ES-I3 (cell line): ENCODE measurements around the gene SLC17A5.
"Not testable (repeated sequence)": the region's sequence is repeated elsewhere in the genome, so short reads cannot be mapped to it uniquely, and the experiment has no call there.

Experiments
- H3K36me3 ChIP-seq: 2 replicates; pipeline ENCODE4 v1.6.1; 2013; ENCODE audit warnings: mild to moderate bottlenecking, low read length, control low read depth, moderate library complexity; ENCODE audit not compliant: insufficient read depth
- H3K4me1 ChIP-seq: 2 replicates; pipeline ENCODE4 v1.6.1; 2013; ENCODE audit warnings: mild to moderate bottlenecking, control low read depth, low read length; ENCODE audit not compliant: insufficient read depth
- H3K9ac ChIP-seq: 2 replicates; pipeline ENCODE4 v1.6.1; 2013; ENCODE audit warnings: low read depth, mild to moderate bottlenecking, low read length, moderate library complexity
- H3K9me3 ChIP-seq: 2 replicates; pipeline ENCODE4 v1.6.1; 2013; ENCODE audit warnings: mild to moderate bottlenecking, low read length, moderate library complexity; ENCODE audit not compliant: control insufficient read depth, insufficient read depth

Gene SLC17A5

GRCh38 chr6:73579389-73579788 lies 74.4 kb downstream of the SLC17A5 start:
- Histone ChIP-seq H3K36me3 (no peaks in the 10 kb centered on the region), H3K9ac (peak overlapping the region; percentile 62; the same call in 1 of the 2 replicates), H3K4me1 (peaks cover 36% of the 10 kb centered on the region), H3K9me3 (peaks cover 3% of the 10 kb centered on the region)

GRCh38 chr6:73577676-73578075 lies 76.1 kb downstream of the SLC17A5 start:
- peaks cover 36% of the 10 kb centered on the region for H3K4me1 ChIP-seq
- H3K9me3 ChIP-seq, result peaks cover 3% of the 10 kb centered on the region
- H3K36me3 ChIP-seq, result no peaks in the 10 kb centered on the region
- H3K9ac ChIP-seq, result no peak overlapping the region; the same call in 1 of the 2 replicates

DNA sequence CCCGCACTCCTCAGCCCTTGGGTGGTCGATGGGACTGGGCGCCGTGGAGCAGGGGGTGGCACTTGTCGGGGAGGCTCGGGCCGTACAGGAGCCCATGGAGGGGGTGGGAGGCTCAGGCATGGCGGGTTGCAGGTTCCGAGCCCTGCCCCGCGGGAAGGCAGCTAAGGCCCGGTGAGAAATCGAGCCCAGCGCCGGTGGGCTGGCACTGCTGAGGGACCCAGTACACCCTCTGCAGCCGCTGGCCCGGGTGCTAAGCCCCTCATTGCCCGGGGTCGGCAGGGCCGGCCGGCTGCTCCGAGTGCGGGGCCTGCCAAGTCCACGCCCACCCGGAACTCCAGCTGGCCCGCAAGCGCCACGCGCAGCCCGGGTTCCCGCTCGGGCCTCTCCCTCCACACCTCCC lies 81.3 kb downstream of the SLC17A5 start:
- H3K9ac ChIP-seq, H3K9me3 ChIP-seq, H3K36me3 ChIP-seq: not testable (repeated sequence)
- peaks cover 11% of the 10 kb centered on the region; the same call in 1 of the 2 replicates for H3K4me1 ChIP-seq

GRCh38 chr6:73571218-73572181 lies 82.3 kb downstream of the SLC17A5 start:
- H3K36me3 ChIP-seq, H3K9me3 ChIP-seq, H3K9ac ChIP-seq: not testable (repeated sequence)
- peaks cover 21% of the 10 kb centered on the region for H3K4me1 ChIP-seq

DNA sequence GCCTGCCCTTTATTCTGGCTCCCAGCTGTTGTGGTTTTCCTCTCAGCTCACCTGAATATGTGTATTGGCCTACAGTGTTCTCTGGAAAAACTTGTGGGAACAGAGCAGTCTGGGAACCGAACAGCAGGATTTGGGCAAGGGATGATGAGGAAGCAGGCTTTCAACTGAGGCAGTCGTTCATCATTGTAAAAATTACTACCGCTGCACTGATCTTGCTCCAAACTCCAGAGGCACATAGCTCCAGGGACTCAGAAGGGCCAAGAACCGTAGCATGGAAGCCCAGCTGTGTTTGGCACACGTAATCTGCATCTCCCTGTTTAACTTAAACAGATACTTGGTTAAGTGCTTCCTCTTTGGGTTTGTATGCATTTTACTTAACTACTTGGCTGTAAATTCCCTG lies 84.7 kb downstream of the SLC17A5 start:
- no peaks in the 10 kb centered on the region; the same call in 1 of the 2 replicates for H3K9me3 ChIP-seq
- peaks cover 32% of the 10 kb centered on the region for H3K4me1 ChIP-seq
- no peaks in the 10 kb centered on the region for H3K36me3 ChIP-seq
- no peak overlapping the region for H3K9ac ChIP-seq

- H3K4me1 ChIP-seq, result peaks cover 32% of the 10 kb centered on the region
- H3K36me3 ChIP-seq, result no peaks in the 10 kb centered on the region
- no peaks in the 10 kb centered on the region; the same call in 1 of the 2 replicates for H3K9me3 ChIP-seq
- no peak overlapping the region for H3K9ac ChIP-seq
Measured at GRCh38 chr6:73566954-73567591, 86.7 kb downstream of the SLC17A5 start.

DNA sequence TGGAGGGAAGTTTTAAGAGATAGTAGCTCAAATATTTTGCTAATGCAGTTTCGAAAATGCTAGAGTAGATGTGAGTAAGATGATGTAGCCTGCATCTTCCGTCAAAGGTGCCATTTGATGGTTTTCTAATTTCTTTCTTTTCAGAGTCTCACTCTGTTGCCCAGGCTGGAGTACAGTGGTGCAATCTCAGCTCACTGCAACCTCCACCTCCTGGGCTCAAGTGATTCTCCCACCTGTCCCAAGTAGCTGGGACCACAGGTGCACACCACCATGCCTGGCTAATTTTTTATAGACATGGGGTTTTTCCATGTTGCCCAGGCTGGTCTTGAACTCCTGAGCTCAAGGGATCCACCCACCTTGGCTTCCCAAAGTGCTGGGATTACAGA lies 87.3 kb downstream of the SLC17A5 start:
- H3K36me3 ChIP-seq, H3K9ac ChIP-seq, H3K9me3 ChIP-seq: not testable (repeated sequence)
- peaks cover 32% of the 10 kb centered on the region for H3K4me1 ChIP-seq

GRCh38 chr6:73565767-73566485 lies 87.9 kb downstream of the SLC17A5 start:
- Histone ChIP-seq H3K9ac (no peak overlapping the region), H3K4me1 (peaks cover 30% of the 10 kb centered on the region), H3K9me3 (no peaks in the 10 kb centered on the region; the same call in 1 of the 2 replicates), H3K36me3 (no peaks in the 10 kb centered on the region)

GRCh38 chr6:73564578-73565345 lies 89.0 kb downstream of the SLC17A5 start:
- Histone ChIP-seq H3K9ac (no peak overlapping the region), H3K4me1 (peaks cover 34% of the 10 kb centered on the region)

DNA sequence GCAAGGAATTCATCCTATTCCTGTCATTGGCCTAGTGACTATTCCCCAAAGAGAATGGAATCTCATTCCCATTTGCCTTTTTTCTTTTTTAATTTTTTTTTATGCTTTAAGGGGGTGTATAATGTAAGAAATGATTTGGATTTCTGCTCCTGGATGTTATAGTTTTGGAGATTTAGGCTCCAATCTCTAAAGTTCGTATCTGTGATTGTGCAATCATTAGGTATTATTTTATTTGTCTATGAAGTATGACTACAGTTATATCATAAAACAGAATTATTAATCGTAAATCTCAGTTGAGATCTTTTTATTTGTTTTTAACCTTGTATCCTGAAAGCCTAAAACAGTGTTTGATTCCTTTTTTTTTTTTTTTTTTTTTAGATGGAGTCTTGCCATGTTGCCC lies 91.2 kb downstream of the SLC17A5 start:
- Histone ChIP-seq H3K36me3 (no peaks in the 10 kb centered on the region), H3K9me3 (no peaks in the 10 kb centered on the region), H3K4me1 (peaks cover 40% of the 10 kb centered on the region), H3K9ac (no peak overlapping the region)

More at GRCh38 chr6:73564578-73565345, 89.0 kb downstream of the SLC17A5 start:
- Histone ChIP-seq H3K9me3 (no peaks in the 10 kb centered on the region), H3K36me3 (no peaks in the 10 kb centered on the region)

DNA sequence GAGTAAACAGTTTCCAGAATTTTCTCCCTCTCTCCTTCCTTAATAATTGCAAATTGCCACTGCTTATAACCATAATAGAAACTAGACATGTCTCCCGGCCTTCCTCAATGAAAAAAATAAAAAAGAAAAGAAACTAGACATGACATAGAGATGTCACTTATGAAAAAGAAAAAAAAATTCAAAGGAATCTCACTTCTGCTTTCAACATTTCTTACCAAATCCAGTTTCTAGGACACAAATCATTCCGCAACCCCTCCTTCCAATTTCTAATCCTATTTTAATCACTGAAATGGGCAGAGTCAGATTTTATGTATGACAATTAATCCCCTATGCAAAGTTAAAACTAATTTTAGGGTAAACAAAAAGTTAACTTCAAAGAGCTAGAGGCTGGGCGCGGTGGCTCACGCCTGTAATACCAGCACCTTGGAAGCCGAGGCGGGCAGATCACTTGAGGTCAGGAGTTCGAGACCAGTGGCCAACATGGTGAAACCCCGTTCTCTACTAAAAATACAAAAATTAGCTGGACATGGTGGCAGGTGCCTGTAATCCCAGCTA lies 92.9 kb downstream of the SLC17A5 start:
- Histone ChIP-seq H3K9me3 (no peaks in the 10 kb centered on the region), H3K36me3 (no peaks in the 10 kb centered on the region), H3K4me1 (peaks cover 32% of the 10 kb centered on the region), H3K9ac (no peak overlapping the region)

DNA sequence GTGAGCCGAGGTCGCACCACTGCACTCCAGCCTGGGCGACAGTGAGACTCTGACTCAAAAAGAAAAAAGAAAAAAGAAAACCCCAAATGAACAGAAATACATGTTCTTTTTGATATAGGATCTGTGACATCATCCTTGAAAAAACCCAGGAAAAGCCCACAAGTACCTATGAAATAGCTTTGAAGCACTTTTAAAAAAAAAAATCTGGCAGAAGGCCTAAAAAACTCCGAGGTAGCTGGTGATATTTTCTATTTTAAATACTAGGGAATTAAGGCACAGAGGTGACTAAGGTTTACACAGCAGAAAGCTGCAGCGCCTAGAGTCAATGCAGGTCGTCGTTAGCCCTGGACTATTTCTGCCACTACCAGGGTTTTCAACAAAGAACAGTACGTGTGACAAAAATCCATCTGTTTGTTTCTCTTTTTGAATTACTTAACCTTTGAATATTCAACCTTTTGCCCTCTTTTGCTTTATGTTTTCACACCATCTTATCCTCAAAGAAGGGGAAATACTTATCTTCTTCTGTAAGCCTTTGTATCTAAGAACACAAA lies 93.5 kb downstream of the SLC17A5 start:
- Histone ChIP-seq H3K36me3 (no peaks in the 10 kb centered on the region), H3K4me1 (peaks cover 26% of the 10 kb centered on the region), H3K9me3 (no peaks in the 10 kb centered on the region), H3K9ac (no peak overlapping the region)

GRCh38 chr6:73559399-73559794 lies 94.4 kb downstream of the SLC17A5 start:
- not testable (repeated sequence) for H3K36me3 ChIP-seq, H3K9ac ChIP-seq, H3K9me3 ChIP-seq
- peaks cover 21% of the 10 kb centered on the region for H3K4me1 ChIP-seq
